ENCODE data around the gene HDHD2.
A peak's percentile ranks its signal among the peaks of the same experiment; 100 is the strongest.

The HDHD2 gene

GRCh38 chr18:47143899-47144485 lies 6.3 kb downstream of the HDHD2 start:
- DNase-seq, result no peak

GRCh38 chr18:47143153-47143552 lies 7.1 kb downstream of the HDHD2 start:
- DNase-seq, result no peak

DNA sequence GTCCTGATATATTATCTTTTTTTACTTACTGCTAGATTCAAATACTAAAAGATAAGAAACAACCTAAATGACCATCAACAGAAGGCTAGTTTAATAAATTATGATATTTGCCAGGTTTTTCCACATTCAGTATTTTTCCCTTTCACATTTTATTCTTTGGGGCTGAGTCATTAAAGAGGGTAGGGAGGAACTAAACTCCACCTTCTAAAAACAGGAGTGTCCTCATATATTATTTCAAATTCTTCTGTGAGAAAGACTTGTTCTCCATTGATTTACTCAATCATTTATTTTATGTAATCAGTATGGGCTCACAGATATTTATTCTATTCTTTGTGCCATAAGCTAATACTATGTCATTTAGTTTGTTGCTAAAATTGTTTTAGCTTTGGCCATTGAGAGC lies 9.0 kb downstream of the HDHD2 start:
- DNase-seq, result no peak

DNA sequence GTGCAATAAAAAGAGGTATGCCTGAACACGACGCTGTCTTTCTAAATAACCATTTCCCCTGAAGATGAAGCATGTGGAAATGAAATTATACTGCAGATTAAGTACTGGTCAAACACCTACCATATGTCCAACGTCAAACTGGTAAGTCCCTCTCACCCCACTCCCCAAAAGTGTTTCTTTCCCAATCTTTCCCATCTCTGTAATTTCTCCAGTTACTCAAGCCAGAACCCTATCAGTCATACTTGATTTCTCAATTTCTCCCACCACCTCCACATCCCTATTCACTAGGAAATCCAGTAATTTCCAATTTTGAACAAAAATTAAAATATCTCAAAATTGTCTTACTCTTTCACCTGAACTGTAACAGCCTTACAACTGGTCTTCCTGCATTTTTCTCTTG lies 29.2 kb downstream of the HDHD2 start:
- DNase-seq, result no peak

DNA sequence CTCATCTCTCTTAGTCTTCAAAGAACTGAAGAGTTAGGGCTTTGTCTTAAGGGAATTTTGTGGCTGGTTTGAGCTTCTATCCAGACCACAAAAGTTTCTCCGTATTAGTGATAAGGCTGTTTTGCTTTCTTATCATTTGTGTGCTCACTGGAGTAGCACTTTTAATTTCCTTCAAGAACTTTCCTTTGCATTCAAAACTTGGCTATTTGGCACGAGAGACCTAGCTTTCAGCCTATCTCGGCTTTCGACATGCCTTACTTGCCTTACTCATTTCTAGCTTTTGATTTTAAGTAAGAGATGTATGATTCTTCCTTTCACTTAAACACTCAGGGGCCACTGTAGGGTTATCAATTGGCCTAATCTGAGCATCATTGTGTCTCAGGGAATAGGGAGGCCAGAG lies 29.9 kb downstream of the HDHD2 start:
- no peak for DNase-seq

DNA sequence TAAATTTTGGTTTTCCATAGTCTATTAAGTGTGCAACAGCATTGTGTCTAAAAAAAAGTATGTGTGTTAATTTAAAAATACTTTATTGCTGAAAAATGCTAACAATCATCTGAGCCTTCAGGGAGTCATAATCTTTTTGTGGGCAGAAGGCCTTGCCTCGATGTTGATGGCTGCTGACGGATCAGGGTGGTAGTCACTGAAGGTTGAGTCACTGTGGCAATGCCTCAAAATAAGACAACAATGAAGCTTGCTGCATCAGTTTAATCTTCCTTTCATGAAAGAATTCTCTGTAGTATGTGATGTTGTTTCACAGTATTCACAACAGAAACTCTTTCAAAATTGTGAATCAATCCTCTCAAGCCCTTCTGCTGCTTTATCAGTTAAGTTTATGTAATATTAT lies 31.3 kb downstream of the HDHD2 start:
- DNase-seq, result no peak

GRCh38 chr18:47115205-47115604 lies 35.1 kb downstream of the HDHD2 start:
- DNase-seq, result no peak

DNA sequence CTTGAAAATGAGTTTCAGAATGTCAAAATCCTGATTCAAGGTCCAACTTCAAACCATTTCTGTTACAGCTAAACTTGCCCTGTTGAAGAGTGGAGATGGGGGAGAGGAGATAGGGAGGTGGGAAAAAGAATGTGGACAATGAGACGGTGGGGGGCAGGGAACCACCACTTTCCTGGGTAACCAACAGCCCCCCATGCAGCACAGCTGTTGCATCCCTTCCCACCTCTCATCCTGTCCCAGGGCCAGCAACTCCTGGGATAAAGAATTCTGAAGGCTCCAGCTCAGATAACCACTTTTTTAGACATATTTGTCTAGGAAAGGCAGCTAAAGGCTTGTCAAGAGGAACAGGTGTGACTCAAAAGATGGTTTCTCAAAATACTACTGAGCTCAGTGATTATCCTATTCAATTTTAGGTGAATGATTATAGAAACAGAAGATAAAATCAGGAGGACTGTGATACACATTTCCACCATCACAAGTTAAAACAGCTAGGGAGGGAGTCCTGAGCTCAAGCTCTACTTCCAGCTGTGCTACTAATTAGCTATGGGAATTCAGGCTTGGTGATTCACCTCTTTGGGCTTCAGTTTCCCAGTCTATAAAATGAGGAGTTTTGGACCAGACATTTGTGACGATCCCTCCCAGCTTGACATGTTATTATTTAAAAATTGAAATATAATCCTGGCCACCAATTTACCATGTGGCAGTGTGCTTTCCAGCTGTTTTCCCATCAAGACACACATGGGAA lies 36.3 kb downstream of the HDHD2 start:
- no peak for DNase-seq

DNA sequence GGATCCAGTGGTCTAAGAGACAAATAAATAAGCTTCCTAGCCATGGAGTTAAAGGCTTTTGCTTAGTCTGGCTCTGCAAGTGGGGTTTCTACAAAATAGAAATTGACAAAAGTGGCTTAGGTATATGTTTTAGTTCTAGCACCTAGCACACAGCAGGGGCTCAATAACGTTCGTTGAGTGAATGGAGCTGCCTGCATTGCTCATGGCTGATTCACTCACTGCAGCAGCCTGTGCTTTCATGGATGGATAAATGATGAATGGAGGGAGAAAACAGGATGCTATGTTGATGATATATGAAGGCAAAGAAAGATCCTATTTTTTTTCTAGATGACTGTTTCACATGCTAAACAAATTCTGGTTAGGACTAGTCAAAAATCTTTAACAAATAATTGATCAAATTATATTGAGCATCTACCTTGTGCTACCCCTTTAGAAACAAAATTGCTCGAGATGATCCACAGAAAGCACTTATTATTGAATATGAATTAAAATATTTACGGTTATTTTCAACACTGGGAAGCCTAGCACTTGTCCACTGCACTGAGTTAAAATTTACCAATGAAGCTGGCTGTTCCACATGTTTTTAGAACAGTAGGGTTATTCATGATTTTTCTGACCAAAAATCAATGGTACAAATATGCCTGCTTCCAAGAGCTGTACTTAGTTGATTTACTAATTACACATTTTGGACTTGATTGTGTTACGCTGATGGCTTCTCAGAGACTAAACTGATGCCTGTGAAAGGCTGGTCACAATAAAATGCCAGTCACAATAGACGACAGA lies 39.6 kb downstream of the HDHD2 start:
- DNase-seq, result no peak

- DNase-seq, result no peak
Observed at GRCh38 chr18:47109720-47110119, 40.6 kb downstream of the HDHD2 start.

GRCh38 chr18:47108998-47109405 lies 41.3 kb downstream of the HDHD2 start:
- DNase-seq, result no peak

DNA sequence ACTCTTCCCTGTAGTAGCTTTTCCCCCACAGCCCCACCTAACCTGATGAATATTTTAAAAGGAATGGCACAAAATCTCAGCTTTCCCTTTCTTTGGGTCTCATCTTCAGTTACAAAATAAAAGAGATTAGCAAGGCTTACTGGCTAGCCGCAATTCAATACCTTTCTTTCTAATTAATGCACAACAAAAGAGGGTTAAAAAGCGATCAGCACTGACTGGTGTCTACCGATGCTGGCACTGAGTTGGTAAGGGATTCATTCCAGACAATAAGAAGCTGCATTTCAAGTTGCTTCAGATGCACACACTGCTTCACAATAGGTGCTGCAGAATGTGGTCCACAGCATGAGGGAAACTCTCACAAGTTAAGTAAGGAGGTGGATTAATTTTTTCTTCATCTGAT lies 41.9 kb downstream of the HDHD2 start:
- DNase-seq, result no peak

- DNase-seq, result peak; percentile 68
Observed at GRCh38 chr18:47100212-47100831, 50.0 kb downstream of the HDHD2 start.

GRCh38 chr18:47095810-47096209 lies 54.5 kb downstream of the HDHD2 start:
- DNase-seq, result no peak

- no peak for DNase-seq
Observed at GRCh38 chr18:47087676-47088075, 62.6 kb downstream of the HDHD2 start.

- no peak for DNase-seq
Observed at GRCh38 chr18:47081578-47081977, 68.7 kb downstream of the HDHD2 start.

DNA sequence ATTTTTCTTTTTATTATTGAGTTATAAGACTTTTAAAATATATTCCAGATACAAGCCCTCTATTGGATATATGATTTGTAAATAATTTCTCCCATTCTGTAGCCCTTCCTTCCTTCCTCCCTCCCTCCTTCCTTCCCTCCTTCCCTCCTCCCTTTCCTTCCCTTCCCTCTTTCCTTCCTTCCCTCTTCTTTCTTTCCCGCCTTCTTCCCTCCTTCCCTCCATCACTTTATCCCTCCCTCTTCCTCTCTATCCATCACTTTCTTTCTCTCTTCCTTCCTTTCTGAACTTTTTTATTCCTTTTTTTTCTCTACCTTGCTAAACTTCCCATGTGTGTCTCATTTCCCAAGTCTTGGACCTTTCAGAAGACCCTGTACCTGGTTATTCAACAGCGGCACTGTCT lies 69.4 kb downstream of the HDHD2 start:
- no peak for DNase-seq

DNA sequence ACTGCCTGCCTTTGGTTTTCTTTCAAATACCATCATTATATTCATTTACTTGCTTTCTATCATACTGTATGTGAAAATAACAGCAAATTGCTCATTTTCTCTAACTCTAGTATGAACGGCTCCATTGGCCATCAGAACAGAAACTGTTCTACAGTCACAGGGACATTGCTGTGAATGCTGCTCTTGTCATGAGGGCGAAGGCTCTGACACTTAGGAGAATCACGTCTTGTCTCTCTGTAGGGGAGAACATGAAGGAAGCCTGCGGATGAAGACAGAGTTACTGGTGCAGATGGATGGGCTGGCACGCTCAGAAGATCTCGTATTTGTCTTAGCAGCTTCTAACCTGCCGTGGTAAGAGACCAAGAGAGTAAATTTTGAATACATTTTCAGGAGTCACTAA lies 73.2 kb downstream of the HDHD2 start:
- no peak for DNase-seq

GRCh38 chr18:47075098-47075883 lies 75.0 kb downstream of the HDHD2 start:
- DNase-seq, result no peak

DNA sequence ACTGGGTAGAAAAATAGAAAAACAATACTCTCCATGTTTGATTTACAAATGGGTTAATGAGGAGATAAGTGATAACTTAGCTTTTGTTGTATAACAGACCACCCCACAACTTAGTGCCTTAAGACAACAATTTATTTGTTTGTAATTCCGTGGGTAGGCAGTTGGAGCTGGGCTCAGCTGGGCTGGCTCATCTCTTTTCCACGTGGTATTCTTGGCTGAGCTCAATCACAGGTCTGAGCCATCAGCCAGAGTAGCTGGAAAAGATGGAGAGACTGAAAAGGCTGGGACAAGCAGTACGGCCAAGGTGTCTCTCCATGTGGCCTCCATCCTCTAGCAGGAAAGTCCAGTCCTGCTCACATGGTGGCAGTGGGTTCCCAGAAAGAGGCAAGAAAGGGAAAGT lies 82.7 kb downstream of the HDHD2 start:
- DNase-seq, result no peak

DNA sequence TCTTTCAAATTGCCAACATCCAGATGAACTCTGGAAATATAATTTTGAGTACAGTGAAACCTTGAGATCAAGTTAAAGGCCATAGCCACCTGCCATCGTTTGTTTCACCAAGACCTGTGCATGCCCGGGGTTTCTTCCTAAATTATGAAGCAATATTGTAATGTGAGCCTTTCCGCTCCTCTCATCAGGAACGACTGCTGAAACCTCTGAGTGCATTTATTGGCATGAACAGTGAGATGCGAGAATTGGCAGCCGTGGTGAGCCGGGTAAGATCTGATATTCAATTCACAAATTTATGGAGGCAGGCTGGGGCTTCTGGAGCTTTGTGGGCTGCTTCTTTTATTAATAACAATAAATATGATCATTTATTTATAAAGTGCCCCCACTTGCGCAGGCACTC lies 87.2 kb downstream of the HDHD2 start:
- DNase-seq, result no peak

DNA sequence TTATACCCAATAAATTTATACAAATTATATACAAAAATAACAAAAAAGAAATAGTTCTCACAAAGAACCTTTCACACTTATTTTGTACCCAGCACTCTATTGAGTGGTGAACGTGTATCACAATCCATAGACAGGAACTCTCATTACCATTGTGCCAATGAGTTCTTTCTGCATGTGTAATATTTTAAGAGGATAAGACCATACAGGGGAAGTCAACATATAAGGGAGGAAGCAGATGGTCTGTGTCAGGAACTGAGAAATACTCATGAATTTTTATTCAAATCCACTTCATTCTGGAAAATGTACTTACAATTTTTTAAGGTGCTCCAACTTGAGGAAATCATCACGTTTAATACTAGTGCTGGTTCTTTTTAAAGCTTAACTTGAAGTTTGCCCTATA lies 87.8 kb downstream of the HDHD2 start:
- no peak for DNase-seq
